PFSK-1 (cell line): Measurements from ENCODE around the gene ATP1B2.

Experiments
- FOXP2 ChIP-seq: optimal IDR thresholded peaks from 2 replicates; pipeline ENCODE3; 2011; ENCODE audit warnings: borderline replicate concordance, control low read depth, inconsistent platforms; ENCODE audit not compliant: insufficient read depth; ENCODE audit errors: extremely low read length, extremely low read depth
- POLR2AphosphoS5 ChIP-seq: IDR thresholded peaks from 2 replicates; pipeline ENCODE4 v1.6.1; 2012; ENCODE audit warnings: low read depth, mild to moderate bottlenecking, control low read depth, low read length, moderate library complexity
- REST ChIP-seq, 2 experiments: IDR thresholded peaks; 2 replicates each; pipeline versions ENCODE4 v1.6.1 to v1.8.0; 2011 to 2012; ENCODE audit warnings: low read depth in 2 of 2, low read length in 2 of 2, control low read depth in 1 of 2, inconsistent platforms in 1 of 2, mild to moderate bottlenecking in 1 of 2, moderate library complexity in 1 of 2; ENCODE audit not compliant: insufficient read depth in 1 of 2
- SIN3A ChIP-seq: IDR thresholded peaks from 2 replicates; pipeline ENCODE4 v1.6.1; 2012; ENCODE audit warnings: mild to moderate bottlenecking, low read length, moderate library complexity, borderline replicate concordance; ENCODE audit not compliant: insufficient read depth
- TAF1 ChIP-seq: IDR thresholded peaks from 2 replicates; pipeline ENCODE4 v1.6.1; 2012; ENCODE audit warnings: low read length, control low read depth, borderline replicate concordance; ENCODE audit not compliant: insufficient read depth

ATP1B2 gene

GRCh38 chr17:7634384-7634783 is 16.3 kb upstream of the ATP1B2 start:
- TF ChIP-seq SIN3A: no peak
- TF ChIP-seq FOXP2: no peak
- no peak for TF ChIP-seq REST (IDR thresholded peaks at IDR 0.05; ENCODE audit: insufficient read depth in 1 of 2, low read depth in 2 of 2, low read length in 2 of 2)
- TF ChIP-seq POLR2AphosphoS5: no peak
- no peak for TF ChIP-seq TAF1

GRCh38 chr17:7636163-7636562 is 14.6 kb upstream of the ATP1B2 start:
- TF ChIP-seq REST (IDR thresholded peaks at IDR 0.05; ENCODE audit: insufficient read depth in 1 of 2, low read depth in 2 of 2, low read length in 2 of 2) (no peak), FOXP2 (no peak), POLR2AphosphoS5 (no peak), SIN3A (no peak), TAF1 (no peak)

- TF ChIP-seq FOXP2: no peak
- TF ChIP-seq SIN3A: no peak
- TF ChIP-seq TAF1: no peak
These were observed 9.9 kb upstream of the ATP1B2 start for GRCh38 chr17:7640783-7641182.

DNA sequence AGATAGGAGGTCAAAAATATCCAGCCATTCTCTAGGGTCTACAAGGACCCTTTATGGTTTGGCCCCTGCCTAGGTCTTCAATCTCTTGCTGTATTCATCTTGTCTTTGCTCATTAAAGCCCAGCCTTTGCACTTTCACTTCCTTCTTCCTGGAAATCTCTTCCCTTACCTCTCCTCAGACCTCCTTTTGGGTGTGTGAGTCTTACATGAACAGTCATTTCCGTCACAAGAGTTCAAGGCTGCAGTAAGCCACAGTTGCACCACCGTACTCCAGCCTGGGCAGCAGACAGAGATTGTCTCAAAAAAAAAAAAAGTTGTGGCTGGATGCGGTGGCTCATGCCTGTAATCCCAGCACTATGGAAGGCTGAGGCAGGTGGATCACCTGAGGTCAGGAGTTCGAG is 6.0 kb upstream of the ATP1B2 start:
- TF ChIP-seq POLR2AphosphoS5 (no peak), FOXP2 (no peak), REST (IDR thresholded peaks at IDR 0.05; ENCODE audit: insufficient read depth in 1 of 2, low read depth in 2 of 2, low read length in 2 of 2) (no peak), SIN3A (no peak), TAF1 (no peak)

GRCh38 chr17:7646457-7646856 is 4.3 kb upstream of the ATP1B2 start:
- TF ChIP-seq REST (IDR thresholded peaks at IDR 0.05; ENCODE audit: insufficient read depth in 1 of 2, low read depth in 2 of 2, low read length in 2 of 2) (no peak), FOXP2 (no peak), TAF1 (no peak), SIN3A (no peak), POLR2AphosphoS5 (no peak)
